Measurements from ENCODE around the gene RLN2.
"Not testable (repeated sequence)": the region's sequence is repeated elsewhere in the genome, so short reads cannot be mapped to it uniquely, and the experiment has no call there.

RLN2 gene

GRCh38 chr9:5303840-5304795 is at the start of gene RLN2:
Gene RLN2, minus strand, starts transcription at chr9:5304716. Its CDS starts 136 bp downstream, at chr9:5304580.
- DNase-seq (ENCODE audit: low read depth in 2 of 3, low spot score in 1 of 3): not testable (repeated sequence)

GRCh38 chr9:5354184-5354583 is 49.7 kb upstream of the RLN2 start:
- DNase-seq (ENCODE audit: low read depth in 2 of 3, low spot score in 1 of 3): no peak

DNA sequence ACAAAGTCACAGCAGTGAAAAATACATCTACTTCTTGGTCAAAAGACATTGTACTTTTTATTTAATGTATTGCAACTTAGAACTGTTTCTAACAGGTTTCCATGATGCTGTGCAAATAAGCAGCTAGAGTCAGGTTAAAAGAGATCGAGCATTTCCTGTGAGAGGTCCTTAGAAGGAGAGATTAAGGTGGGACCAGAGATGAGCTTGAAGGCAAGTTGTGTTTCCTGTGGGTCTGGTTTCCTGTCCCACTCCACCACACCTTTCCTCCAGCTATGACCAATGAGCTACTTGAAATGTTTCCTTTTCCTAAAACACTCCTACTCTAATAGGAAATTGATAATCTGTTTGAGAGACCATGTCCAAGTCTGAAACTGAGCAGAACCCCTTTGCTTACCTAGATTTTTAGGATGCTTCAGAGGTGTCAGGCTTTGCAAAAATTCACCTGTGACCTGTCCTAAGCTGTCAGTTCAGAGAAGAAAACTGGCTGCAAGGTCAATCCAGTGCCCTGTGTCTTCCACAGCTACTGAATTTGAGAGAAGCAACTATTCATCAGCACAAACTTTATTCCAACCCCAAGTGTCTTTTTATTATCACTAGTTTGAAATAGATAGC is 48.2 kb upstream of the RLN2 start:
- DNase-seq (ENCODE audit: low read depth in 2 of 3, low spot score in 1 of 3): no peak

- DNase-seq (ENCODE audit: low read depth in 2 of 3, low spot score in 1 of 3): not testable (repeated sequence)
These were observed 34.8 kb upstream of the RLN2 start, which contains the start of gene RLN1 for GRCh38 chr9:5338992-5339981. Gene RLN1, minus strand, starts transcription at chr9:5339876. Its CDS starts 130 bp downstream, at chr9:5339746.

DNA sequence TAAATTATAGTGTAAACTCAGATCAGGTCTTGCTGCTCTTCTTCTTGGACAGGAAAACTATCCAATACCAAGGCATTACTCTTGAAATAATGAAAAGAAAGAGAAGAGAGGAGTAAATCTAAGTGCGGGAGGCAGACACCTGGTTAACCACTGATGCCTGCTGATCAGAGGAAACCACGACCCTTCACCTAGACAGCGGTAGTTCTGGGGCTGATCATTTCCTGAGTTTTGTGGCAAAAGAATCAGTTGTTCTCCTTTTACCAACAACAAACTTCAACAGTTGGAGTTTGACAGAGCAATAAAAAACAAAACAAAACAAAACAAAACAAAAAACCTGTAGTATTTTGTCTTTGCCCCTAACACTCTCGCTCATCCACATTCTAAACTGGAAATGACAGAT is 32.2 kb upstream of the RLN2 start:
- DNase-seq (ENCODE audit: low read depth in 2 of 3, low spot score in 1 of 3): no peak

DNA sequence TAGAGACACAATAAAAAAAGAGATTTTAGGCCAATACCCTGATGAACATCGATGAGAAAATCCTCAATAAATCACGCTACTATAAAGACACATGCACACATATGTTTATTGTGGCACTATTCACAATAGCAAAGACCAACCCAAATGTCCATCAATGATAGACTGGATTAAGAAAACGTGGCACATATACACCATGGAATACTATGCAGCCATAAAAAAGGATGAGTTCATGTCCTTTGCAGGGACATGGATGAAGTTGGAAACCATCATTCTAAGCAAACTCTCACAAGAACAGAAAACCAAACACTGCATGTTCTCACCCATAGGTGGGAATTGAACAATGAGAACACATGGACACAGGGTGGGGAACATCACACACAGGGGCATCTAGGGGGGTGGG is 26.8 kb upstream of the RLN2 start:
- DNase-seq (ENCODE audit: low read depth in 2 of 3, low spot score in 1 of 3): not testable (repeated sequence)

DNA sequence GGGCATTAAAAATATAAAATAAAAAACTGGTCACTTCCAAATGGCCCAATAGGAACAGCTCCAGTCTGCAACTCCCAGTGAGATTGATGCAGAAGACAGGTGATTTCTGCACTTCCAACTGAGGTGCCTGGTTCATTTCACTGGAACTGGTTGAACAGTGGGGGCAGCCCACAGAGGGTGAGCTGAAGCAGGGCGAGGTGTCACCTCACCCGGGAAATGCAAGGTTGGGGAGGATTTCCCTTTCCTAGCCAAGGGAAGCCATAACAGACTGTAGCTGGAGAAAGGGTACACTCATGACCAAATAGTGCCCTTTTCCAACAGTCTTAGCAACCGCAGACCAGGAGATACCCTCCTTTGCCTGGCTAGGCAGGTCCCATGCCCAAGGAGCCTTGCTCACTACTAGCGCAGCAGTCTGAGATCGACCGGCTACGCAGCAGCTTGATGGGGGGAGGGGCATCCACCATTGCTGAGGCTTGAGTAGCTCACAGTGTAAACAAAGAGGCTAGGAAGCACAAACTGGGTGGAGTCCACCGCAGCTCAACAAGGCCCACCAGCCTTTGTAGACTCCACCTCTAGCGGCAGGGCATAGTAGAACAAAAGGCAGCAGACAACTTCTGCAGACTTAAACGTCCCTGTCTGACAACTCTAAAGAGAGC is 22.5 kb upstream of the RLN2 start:
- DNase-seq (ENCODE audit: low read depth in 2 of 3, low spot score in 1 of 3): no peak

DNA sequence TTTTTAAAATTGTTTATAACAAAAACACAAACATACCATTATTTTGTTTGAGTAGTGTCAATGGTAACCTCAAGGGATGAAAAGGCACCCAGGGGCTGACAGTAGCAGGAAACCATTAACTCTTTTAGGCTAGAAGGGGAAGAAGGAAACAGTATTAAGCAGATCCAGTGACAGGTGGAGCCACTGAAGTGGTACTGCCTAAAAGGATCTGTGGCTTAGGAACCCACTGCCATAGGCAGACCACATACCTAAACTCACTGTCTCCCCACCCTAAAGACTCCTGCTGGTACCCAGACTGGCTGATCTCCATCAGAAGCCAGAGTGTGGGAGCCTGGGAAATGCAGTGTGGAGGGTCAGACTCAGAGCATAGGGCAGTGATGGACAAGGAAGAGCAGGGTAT is 21.7 kb upstream of the RLN2 start:
- no peak for DNase-seq (ENCODE audit: low read depth in 2 of 3, low spot score in 1 of 3)

- not testable (repeated sequence) for DNase-seq (ENCODE audit: low read depth in 2 of 3, low spot score in 1 of 3)
These were observed 17.1 kb upstream of the RLN2 start for GRCh38 chr9:5321601-5322000.

GRCh38 chr9:5321058-5321457 is 16.5 kb upstream of the RLN2 start:
- no peak for DNase-seq (ENCODE audit: low read depth in 2 of 3, low spot score in 1 of 3)

- not testable (repeated sequence) for DNase-seq (ENCODE audit: low read depth in 2 of 3, low spot score in 1 of 3)
These were observed 11.9 kb upstream of the RLN2 start for GRCh38 chr9:5316406-5316805.

GRCh38 chr9:5315187-5315923 is 10.8 kb upstream of the RLN2 start:
- no peak for DNase-seq (ENCODE audit: low read depth in 2 of 3, low spot score in 1 of 3)

GRCh38 chr9:5310851-5311250 is 6.3 kb upstream of the RLN2 start:
- DNase-seq (ENCODE audit: low read depth in 2 of 3, low spot score in 1 of 3): no peak

DNA sequence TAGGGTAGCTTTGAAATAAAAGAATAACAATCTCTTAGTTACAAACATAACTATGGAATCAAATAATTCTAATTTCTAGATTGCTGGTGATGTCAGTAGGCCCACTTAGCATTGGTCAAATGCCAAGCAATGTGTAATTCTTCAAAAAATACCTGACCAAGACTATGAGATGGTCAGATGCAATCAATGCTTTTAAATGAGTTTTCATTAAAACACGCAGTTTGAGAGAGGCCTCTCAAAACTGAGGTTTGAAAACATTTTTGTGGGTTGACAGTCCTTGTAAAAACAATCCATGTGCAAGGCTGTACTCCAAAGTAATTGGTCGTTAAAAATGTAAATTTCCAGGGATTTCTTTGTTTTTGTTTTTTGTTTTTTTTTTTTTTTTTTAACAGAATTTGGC is 1.2 kb upstream of the RLN2 start:
- DNase-seq (ENCODE audit: low read depth in 2 of 3, low spot score in 1 of 3): no peak

DNA sequence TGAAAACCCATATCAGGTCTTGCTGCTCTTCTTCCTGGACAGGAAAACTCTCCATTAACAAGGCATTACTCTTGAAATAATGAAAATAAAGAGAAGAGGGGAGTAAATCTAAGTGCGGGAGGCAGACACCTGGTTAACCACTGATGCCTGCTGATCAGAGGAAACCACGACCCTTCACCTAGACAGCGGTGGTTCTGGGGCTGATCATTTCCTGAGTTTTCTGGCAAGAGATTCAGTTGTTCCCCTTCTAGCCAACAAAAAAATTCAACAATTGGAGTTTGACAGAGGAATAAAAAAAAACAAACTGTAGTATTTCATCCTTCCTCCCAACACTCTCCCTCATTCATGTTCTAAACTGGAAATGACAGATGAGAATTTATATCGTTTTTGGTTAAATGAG is 3.0 kb downstream of the RLN2 start:
- DNase-seq (ENCODE audit: low read depth in 2 of 3, low spot score in 1 of 3): no peak

GRCh38 chr9:5292141-5292540 is 12.4 kb downstream of the RLN2 start:
- DNase-seq (ENCODE audit: low read depth in 2 of 3, low spot score in 1 of 3): no peak

GRCh38 chr9:5288591-5288990 is 15.9 kb downstream of the RLN2 start:
- DNase-seq (ENCODE audit: low read depth in 2 of 3, low spot score in 1 of 3): no peak

- no peak for DNase-seq (ENCODE audit: low read depth in 2 of 3, low spot score in 1 of 3)
These were observed 18.3 kb downstream of the RLN2 start for GRCh38 chr9:5286262-5286661.

GRCh38 chr9:5278486-5278885 is 26.0 kb downstream of the RLN2 start:
- DNase-seq (ENCODE audit: low read depth in 2 of 3, low spot score in 1 of 3): no peak

DNA sequence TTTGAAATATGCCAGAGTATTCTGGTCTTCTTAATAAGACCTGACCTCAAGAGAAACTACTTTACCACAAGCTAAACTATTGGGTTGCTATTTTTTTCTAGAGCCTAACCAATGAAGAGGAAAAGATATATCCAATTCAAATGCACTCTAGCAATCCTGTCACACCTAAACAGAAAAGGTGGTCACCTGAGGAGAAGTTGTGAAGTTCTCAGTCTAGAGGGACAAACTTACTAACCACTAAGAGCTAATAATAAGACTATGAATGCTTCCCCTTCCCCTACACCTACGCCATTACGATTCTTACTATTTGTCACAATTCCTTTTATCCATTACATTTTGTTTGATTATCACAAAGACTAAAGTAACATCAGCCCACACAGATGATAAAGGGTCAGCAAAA is 29.7 kb downstream of the RLN2 start:
- no peak for DNase-seq (ENCODE audit: low read depth in 2 of 3, low spot score in 1 of 3)
